NCI-H1436 treated with DMSO at 0.1 percent for 48 hours (cell line): ENCODE measurements around the gene LUC7L2.
"Not testable (repeated sequence)": the region's sequence is repeated elsewhere in the genome, so short reads cannot be mapped to it uniquely, and the experiment has no call there.

Experiments used
- DNase-seq: peaks from one replicate; lab custom pipeline; 2025; lab: John Stamatoyannopoulos, UW

Gene LUC7L2

DNA sequence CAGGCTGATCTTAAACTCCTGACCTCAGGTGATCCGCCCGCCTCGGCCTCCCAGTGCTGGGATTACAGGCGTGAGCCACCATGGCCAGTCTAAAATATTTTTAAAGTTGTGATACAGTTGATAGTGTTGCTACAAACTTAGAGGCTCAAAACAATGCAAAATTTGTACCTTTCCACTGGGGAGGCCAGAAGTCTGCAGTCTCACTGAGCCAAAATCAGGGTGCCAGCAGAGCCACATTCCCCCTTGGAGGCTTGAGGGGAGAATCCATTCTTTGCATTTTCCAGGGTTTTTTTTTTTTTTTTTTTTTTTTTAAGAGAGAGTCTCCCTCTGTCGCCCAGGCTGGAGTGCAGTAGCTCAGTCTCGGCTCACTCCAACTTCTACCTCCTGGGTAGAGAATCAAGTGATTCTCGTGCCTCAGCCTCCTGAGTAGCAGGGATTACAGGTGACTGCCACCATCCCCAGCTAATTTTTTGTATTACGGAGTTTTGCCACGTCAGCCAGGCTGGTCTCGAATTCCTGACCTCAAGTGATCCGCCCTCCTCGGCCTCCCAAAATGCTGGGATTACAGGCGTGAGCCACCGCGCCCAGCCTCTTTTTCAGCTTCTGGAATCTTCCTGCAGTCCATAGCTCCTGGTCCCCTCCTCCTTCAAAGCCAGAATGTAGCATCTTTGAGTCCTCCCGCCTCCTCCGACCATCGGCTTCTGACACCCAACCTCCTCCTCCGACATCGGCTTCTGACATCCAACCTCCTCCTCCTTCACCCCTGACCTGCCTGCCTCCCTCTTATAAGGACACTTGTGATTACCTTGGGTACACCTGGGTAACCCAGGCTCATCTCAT lies 86.6 kb downstream of the LUC7L2 start:
- DNase-seq, result no peak

DNA sequence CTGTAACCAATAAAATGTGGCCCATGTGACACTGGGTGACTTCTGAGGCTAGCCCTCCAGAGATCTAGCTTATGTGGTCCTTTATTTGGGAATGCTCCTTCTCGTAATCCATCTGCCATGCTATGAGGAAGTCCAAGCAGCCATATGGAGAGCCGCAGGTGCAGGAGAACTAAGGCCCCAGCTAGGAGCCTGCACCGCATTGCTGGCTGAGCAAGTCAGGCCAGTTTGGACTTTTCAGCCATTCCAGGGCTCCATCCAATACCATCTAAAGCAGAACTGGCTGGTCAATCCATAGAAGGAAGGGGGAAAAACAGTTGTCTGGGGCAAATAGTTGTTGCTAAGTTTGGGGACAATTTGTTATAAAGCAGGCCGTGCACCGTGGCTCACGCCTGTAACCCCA lies 91.2 kb downstream of the LUC7L2 start:
- DNase-seq, result no peak

DNA sequence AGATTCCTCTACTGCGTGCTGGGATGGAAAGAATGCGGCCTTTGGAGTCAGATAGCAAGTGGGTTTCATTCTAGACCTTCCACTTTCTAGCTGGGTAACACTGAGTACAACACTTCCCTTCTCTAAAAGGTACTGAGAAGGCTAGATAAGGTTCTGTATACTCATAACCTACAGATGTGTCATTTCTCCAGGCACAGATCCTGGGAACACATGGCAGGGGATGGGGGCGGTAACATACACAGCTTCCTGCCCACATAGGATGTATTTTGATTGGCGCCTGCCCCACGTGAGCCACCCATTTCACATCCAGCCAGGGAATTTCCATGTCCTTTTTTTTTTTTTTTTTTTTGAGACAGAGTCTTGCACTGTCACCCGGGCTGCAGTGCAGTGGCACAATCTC lies 91.9 kb downstream of the LUC7L2 start:
- no peak for DNase-seq

DNA sequence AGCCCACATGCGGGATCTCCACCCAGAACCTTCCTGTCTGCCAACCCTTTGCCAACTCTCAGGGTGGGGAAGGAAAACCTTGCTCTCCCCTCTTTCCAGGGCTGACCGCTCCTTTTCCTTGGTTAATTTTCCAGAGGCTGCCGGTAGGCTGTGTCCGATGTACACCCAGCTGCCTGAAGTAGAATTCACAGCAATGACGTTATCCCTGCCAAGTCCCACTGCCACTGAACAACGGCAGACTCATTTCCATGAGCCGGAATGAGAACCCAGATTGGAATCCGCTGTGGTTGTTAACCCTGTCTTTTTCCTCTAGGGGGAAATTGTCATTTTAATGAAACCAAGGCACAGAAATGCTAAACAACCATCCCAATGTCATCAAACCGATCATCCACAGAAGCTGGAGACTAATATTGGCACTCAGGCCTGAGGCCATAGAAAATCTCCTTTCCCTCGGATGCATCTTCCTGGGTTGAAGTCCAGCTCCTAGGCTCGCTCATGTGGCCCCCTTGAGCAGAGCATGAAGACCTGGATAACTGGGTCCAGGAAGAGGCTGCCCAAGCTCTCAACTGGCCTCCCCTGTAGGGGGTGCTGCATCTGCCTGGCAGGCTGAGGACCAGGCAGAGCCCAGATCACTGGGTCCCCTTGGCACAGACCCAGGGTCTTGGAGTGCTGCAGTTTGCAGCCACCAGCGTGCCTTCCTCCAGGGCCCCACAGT lies 93.4 kb downstream of the LUC7L2 start:
- DNase-seq, result no peak

DNA sequence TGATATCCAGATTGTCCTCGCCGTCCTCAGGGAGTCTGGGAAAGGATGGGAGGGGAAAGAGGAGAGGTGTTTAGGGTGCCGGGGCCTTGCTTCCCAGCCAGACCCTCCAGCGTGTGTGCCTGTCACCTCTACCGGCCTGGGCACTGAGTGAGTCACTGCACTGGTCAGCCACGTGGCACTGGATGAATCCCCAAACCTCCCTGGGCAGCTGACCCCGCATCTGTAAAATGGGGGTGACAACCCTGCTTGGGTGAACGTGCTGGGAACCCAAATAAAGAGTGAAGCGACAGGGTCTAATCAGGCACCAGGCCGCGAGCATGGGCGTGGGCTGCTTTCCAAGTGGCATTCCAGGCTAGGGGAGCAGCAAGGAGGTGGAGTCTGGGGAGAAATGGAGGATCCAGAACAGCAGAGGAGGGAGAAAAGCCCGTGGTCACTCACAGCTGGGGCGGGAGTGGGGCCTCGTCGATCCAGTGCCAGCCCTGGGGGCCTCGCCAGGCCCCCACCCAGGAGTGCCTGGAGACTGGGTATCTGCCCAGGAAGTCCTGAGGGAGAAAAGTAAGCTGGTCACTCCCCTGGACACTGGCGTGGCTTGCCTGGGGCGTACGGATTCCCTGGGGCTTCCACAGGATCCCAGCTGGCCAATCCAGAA lies 94.1 kb downstream of the LUC7L2 start:
- no peak for DNase-seq

DNA sequence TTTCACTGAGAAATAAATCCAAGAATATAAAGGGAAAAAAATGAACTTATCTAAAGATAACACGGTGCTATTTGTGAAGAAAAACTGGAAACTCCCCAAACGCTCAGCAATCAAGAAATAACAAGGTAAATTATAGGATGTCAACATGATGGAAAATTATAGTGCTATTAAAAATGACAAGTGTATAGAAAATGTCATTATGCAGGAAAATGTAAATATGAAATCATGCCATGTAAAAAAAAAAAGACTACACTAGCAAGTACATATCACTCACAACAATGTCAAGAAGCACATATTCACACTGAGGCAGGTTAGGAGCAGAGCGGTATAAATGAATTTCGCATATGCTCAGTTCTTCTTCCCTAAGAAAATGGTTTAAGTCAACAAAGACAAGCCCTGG lies 96.1 kb downstream of the LUC7L2 start:
- DNase-seq, result no peak

DNA sequence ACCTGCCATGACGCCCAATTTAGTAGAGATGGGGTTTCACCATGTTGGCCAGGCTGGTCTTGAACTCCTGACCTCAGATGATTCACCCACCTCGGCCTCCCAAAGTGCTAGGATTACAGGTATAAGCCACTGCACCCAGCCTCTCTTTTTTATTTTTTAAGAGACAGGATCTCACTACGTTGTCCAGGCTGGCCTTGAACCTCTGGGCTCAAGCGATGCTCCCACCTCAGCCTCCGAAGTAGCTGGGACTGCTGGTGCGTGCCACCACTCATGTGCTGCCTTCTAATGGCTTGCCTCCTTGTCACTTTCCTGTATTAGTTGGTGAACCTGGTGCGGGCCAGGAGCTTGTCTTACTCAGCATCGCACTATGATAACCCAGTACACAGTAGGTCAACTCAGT lies 96.8 kb downstream of the LUC7L2 start:
- no peak for DNase-seq

DNA sequence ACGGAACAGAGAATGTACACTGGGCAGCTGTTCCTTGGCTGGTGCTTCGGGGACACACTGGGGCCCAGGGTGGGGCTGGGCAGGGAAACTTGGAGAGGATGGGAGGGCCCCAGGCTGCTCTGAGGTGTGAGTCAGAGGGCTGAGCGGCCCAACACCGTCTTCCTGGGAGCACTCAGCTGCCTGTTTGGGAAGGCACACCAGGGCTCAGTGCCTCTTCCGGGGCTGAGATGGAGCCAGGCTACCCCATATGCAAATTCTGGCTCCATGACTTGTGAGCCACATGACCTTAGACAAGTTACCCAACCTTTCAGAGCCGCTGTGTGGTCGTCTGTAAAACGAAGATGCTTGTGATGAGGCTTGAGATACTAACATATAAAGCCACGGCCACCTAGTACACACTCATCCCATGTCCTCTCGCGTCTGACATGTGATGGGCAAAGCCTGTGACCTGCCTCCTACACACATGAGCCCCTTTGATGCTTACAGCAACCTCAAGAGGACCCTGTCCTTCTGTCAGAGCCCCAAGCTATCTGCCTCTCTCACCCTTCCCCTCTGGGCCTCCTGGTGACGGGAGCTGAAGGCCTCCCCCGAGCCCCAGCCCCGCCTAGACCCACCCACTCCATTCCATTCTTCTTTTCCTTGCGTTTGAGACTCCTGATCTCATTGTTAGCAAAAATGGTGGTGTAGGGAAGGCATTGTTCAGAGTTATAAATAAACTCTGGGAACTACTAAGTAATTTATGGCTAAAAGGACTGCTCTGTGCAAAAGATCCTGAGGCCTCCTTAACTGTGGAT lies 97.7 kb downstream of the LUC7L2 start:
- DNase-seq, result no peak

DNA sequence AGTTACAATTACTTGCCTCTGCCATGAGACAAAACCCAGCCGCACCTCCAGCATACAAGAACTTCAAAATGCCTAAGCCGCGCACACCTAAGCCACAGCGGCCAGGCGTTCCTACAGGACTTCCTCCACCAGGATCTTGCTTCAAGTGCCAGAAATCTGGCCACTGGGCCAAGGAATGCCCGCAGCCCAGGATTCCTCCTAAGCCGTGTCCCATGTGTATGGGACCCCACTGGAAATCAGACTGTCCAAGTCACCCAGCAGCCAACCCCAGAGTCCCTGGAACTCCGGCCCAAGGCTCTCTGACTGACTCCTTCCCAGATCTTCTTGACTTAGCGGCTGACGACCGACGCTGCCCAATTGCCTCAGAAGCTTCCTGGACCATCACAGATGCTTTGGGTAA lies 103.7 kb downstream of the LUC7L2 start:
- not testable (repeated sequence) for DNase-seq

DNA sequence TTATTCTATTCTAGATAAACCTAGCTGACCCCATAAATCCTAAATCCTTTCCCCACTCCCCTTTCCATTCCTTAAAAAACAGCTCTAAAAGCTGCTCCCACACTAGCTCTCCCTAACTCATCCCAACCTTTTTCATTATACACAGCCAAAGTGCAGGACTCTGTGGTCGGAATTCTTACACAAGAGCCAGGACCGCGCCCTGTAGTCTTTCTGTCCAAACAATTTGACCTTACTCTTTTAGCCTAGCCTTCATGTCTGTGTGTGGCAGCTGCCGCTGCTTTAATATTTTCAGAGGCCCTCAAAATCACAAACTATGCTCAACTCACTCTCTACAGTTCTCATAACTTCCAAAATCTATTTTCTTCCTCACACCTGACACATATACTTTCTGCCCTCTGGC lies 104.8 kb downstream of the LUC7L2 start:
- DNase-seq, result not testable (repeated sequence)

DNA sequence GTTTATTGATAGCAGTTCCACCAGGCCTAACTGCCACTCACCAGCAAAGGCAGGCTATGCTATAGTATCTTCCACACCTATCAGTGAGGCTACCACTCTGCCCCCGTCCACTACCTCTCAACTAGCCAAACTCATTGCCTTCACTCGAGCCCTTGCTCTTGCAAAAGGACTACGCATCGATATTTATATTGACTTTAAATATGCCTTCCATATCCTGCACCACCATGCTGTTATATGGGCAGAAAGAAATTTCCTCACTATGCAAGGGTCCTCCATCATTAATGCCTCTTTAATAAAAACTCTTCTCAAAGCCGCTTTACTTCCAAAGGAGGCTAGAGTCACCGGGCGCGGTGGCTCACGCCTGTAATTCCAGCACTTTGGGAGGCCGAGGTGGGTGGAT lies 105.4 kb downstream of the LUC7L2 start:
- not testable (repeated sequence) for DNase-seq

DNA sequence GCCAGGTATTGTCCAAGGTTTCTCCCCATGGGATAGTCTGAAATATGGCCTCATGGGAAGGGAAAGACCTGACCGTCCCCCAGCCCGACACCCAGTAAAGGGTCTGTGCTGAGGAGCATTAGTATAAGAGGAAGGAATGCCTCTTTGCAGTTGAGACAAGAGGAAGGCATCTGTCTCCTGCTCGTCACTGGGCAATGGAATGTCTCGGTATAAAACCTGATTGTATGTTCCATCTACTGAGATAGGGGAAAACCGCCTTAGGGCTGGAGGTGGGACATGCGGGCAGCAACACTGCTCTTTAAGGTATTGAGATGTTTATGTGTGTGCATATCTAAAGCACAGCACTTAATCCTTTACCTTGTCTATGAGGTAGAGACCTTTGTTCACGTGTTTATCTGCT lies 108.0 kb downstream of the LUC7L2 start:
- not testable (repeated sequence) for DNase-seq

DNA sequence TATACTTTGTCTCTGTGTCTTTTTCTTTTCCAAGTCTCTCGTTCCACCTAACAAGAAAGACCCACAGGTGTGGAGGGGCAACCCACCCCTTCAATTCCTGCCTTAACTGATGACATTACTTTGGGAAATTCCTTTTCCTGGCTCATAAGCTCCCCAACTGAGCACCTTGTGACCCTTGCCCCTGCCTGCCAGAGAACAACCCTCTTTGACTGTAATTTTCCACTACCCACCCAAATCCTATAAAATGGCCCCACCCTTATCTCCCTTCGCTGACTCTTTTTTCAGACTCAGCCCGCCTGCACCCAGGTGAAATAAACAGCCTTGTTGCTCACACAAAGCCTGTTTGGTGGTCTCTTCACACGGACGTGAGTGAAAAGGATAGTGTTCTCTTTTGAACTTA lies 108.6 kb downstream of the LUC7L2 start:
- not testable (repeated sequence) for DNase-seq

DNA sequence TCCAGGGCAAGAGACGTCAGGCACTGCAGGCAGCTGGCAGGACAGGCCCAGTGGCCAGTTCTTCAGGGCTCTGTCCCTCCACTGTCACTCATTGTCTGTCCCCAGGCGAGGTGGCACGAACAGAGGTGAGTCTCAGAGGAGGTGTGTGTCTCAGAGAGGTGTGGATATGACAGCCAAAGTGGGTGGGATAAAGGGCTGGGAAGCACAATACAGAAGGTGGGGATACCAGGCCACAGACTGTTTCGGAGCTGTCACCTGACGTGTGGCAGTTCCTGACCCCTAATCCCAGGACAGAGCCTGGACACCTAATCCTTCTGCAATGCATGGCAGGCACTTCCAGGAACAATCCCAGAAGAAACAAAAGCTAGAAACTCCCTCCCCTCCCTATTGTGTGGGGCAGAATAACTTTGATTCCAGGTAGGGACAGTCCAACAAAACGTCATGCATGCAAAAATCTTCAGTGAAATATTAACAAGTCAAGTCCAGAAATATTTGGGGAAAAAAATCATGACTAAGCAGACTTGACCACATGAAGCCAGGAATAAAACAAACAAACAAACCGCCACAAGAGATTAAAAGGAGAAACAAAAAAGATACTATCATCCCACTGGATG lies 112.2 kb downstream of the LUC7L2 start:
- DNase-seq, result no peak
